Testis (tissue), 3 donors: ENCODE measurements around the gene PTBP3. TPM values are rescaled to one million over a fixed set of nuclear protein-coding genes. Genes with fewer than 3 reads are reported as not detected.
A peak's percentile ranks its signal among the peaks of the same experiment; 100 is the strongest.

Experiments
- DNase-seq: peaks from one replicate; pipeline ENCODE4 v3.0.0-alpha.2; 2019
- H3K27ac ChIP-seq, 2 donors: fragments of 200-600 bp; sonication (generic); one replicate each; pipeline ENCODE4 v1.5.1; 2019
- H3K27me3 ChIP-seq: fragments of 200-600 bp; sonication (generic); one replicate; pipeline ENCODE4 v1.5.1; 2019
- H3K36me3 ChIP-seq: fragments of 200-600 bp; sonication (generic); one replicate; pipeline ENCODE4 v1.5.1; 2017; ENCODE audit warnings: low read depth; ENCODE audit errors: missing control alignments
- H3K4me1 ChIP-seq: fragments of 200-600 bp; sonication (generic); one replicate; pipeline ENCODE4 v1.5.1; 2019
- H3K4me3 ChIP-seq, 2 donors: fragments of 200-600 bp; sonication (generic); one replicate each; pipeline ENCODE4 v1.5.1; 2017 to 2019
- H3K9me3 ChIP-seq: fragments of 200-600 bp; sonication (generic); one replicate; pipeline ENCODE4 v1.5.1; 2017
- CTCF ChIP-seq, 3 experiments: fragments of 450-650 bp in 2 of 3; fragments of 200-600 bp in 1 of 3; sonication (generic) in 1 of 3; IDR thresholded peaks; one replicate each; pipeline ENCODE4 v1.5.1; 2016 to 2019; ENCODE audit warnings: antibody characterized with exemption in 3 of 3, mild to moderate bottlenecking in 2 of 3, moderate library complexity in 1 of 3
- POLR2A ChIP-seq: fragments of 450-650 bp; IDR thresholded peaks from one replicate; pipeline ENCODE4 v1.6.1; 2017; ENCODE audit warnings: antibody characterized with exemption, mild to moderate bottlenecking, moderate library complexity
- WGBS, 2 donors: methylation state at CpG; one replicate each; pipeline ENCODE4 v1.1.5; 2018; 5-methylcytosine and 5-hydroxymethylcytosine counted together
- intact Hi-C: fragments of 100-400 bp; cut with DNase I; formaldehyde crosslinking; loops from one replicate; pipeline ENCODE4 v1.15.1; 2023; ENCODE audit warnings: low total_unique reads
- polyA plus RNA-seq: library from polyadenylated mRNA; stranded (reverse); fragments of 350-450 nt; fragmentation: Illumina TruSeq; extraction: RNeasy Lipid Tissue Mini Kit (QIAGEN cat#74804); gene quantifications from one replicate; pipeline ENCODE4 v1.2.3, GENCODE V29; 2014; ENCODE audit warnings: low read depth, low replicate concordance; ENCODE audit not compliant: insufficient read depth
- total RNA-seq, 2 donors: library from RNA; depleted of rRNA; stranded (reverse); fragments of >200 nt; gene quantifications; one replicate each; pipeline ENCODE4 v1.2.3, GENCODE V29; 2016

The PTBP3 gene
- total and polyA plus RNA-seq, 3 donors from 2014 or later = 44.1 to 199 (median 172) TPM

GRCh38 chr9:112316258-112316943 is 17.0 kb downstream of the PTBP3 start:
- no peak for DNase-seq
- Histone ChIP-seq H3K27ac (no peak overlapping the region), H3K27me3 (no peaks in the 10 kb centered on the region), H3K4me3 (no peak overlapping the region), H3K4me1 (peaks cover 16% of the 10 kb centered on the region), H3K9me3 (no peaks in the 10 kb centered on the region), H3K36me3 (no peaks in the 10 kb centered on the region)
- intact Hi-C loops = no loop called here
- WGBS, 2 donors = 82 to 88% methylated on average over 11 of the region's 11 CpGs
- no peak for TF ChIP-seq CTCF (IDR thresholded peaks at IDR 0.05)
- TF ChIP-seq POLR2A = no peak

- intact Hi-C loops = no loop called here
- peaks cover 19% of the 10 kb centered on the region for H3K4me1 ChIP-seq
- no peaks in the 10 kb centered on the region for H3K9me3 ChIP-seq
- no peaks in the 10 kb centered on the region for H3K27me3 ChIP-seq
- H3K4me3 ChIP-seq = no peak overlapping the region
- TF ChIP-seq POLR2A (no peak), CTCF (IDR thresholded peaks at IDR 0.05) (no peak)
- DNase-seq = no peak
- no peaks in the 10 kb centered on the region for H3K36me3 ChIP-seq
- peak overlapping the region in 1 of 2 donors; percentile 17 for H3K27ac ChIP-seq
- WGBS, 2 donors = 54 to 64% methylated on average over 3 of the region's 3 CpGs
These were observed 17.8 kb downstream of the PTBP3 start for GRCh38 chr9:112315331-112316257.

- intact Hi-C loops = no loop called here
- Histone ChIP-seq H3K27ac (no peak overlapping the region), H3K27me3 (no peaks in the 10 kb centered on the region), H3K36me3 (no peaks in the 10 kb centered on the region), H3K4me1 (peaks cover 29% of the 10 kb centered on the region), H3K9me3 (no peaks in the 10 kb centered on the region), H3K4me3 (no peak overlapping the region)
- DNase-seq = no peak
- TF ChIP-seq POLR2A (no peak), CTCF (IDR thresholded peaks at IDR 0.05) (no peak)
- 86 to 89% methylated on average over 7 of the region's 7 CpGs for WGBS, 2 donors
These were observed 21.3 kb downstream of the PTBP3 start for GRCh38 chr9:112312139-112312538.

- TF ChIP-seq POLR2A = no peak
- no peak for TF ChIP-seq CTCF (IDR thresholded peaks at IDR 0.05)
- intact Hi-C loops = no loop called here
- Histone ChIP-seq H3K9me3 (no peaks in the 10 kb centered on the region), H3K4me1 (peaks cover 29% of the 10 kb centered on the region), H3K36me3 (no peaks in the 10 kb centered on the region), H3K27me3 (no peaks in the 10 kb centered on the region), H3K4me3 (no peak overlapping the region), H3K27ac (no peak overlapping the region)
- DNase-seq = no peak
- 69 to 74% methylated on average over 3 of the region's 3 CpGs for WGBS, 2 donors
These were observed 21.9 kb downstream of the PTBP3 start for GRCh38 chr9:112311497-112311896.
